ENCODE measurements around the gene EXD3. TPM values are rescaled to one million over a fixed set of nuclear protein-coding genes. Genes with fewer than 3 reads are reported as not detected.

EXD3 gene
- total RNA-seq, 1 experiment from 2014 or later: 15.3 TPM

GRCh38 chr9:137293094-137293481 lies 129.9 kb downstream of the EXD3 start:
- peaks cover 14 to 22% of the 10 kb centered on the region in 2 experiments for H3K4me1 Mint-ChIP-seq
- Histone ChIP-seq H3K18ac (ENCODE audit: insufficient read length, low read depth, low read length) (no peak overlapping the region), H2AK5ac (ENCODE audit: insufficient read length, low read length) (no peak overlapping the region), H2AFZ (ENCODE audit: low read length) (no peak overlapping the region), H2BK15ac (ENCODE audit: low read depth, low read length) (no peak overlapping the region), H3K9ac (ENCODE audit: extremely low read depth, insufficient read length, low read length) (no peak overlapping the region), H3K4me1 (ENCODE audit: insufficient read depth, low read length) (peaks cover 3% of the 10 kb centered on the region; the same call in 1 of the 2 replicates), H4K5ac (ENCODE audit: insufficient read length, low read depth, low read length) (no peak overlapping the region), H3K23ac (ENCODE audit: insufficient read length, low read depth, low read length) (no peak overlapping the region), H3K4ac (ENCODE audit: low read depth, low read length) (no peak overlapping the region), H2BK20ac (ENCODE audit: low read depth, low read length, poor library complexity, severe bottlenecking) (no peak overlapping the region), H4K91ac (ENCODE audit: insufficient read length, low read depth, low read length) (no peak overlapping the region), H4K8ac (replicated peaks; ENCODE audit: insufficient read length, low read depth, low read length) (no peak overlapping the region), H3K27ac (ENCODE audit: insufficient read length, low read depth, low read length) (no peak overlapping the region), H3K9me3 (ENCODE audit: control insufficient read depth, low read depth, low read length) (no peaks in the 10 kb centered on the region), H3T11ph (ENCODE audit: low read length) (no peak overlapping the region), H3K56ac (ENCODE audit: insufficient read length, low read depth, low read length) (no peak overlapping the region), H4K20me1 (ENCODE audit: control insufficient read depth, insufficient read depth, insufficient read length) (no peaks in the 10 kb centered on the region), H3K27me3 (ENCODE audit: insufficient read depth, low read length) (peaks cover 5% of the 10 kb centered on the region; the same call in 1 of the 2 replicates), H2BK120ac (ENCODE audit: low read depth, low read length, poor library complexity, severe bottlenecking) (no peak overlapping the region), H3K4me2 (ENCODE audit: insufficient read depth, insufficient read length, low read length) (no peak overlapping the region), H3K14ac (ENCODE audit: insufficient read depth, low read length) (no peak overlapping the region), H3K79me1 (ENCODE audit: insufficient read depth, low read depth, low read length, poor library complexity, severe bottlenecking) (no peaks in the 10 kb centered on the region), H2BK5ac (ENCODE audit: insufficient read length, low read length) (no peak overlapping the region), H3K23me2 (ENCODE audit: insufficient read length, low read depth, low read length, poor library complexity, severe bottlenecking) (peaks cover 3% of the 10 kb centered on the region), H3K79me2 (ENCODE audit: insufficient read depth, low read length) (no peaks in the 10 kb centered on the region), H2BK12ac (ENCODE audit: insufficient read length, low read depth, low read length) (no peak overlapping the region)
- H3K36me3 Mint-ChIP-seq (ENCODE audit: insufficient read depth in 1 of 3, low read depth in 3 of 3): peaks cover 0 to 4% (median 3%) of the 10 kb centered on the region in 3 experiments; a peak in 3 of 7 replicates
- H3K9me3 Mint-ChIP-seq: peaks cover 3 to 9% of the 10 kb centered on the region in 2 experiments
- DNase-seq: peak; percentile 34
- no CpG with 5 or more reads among the region's 15 CpGs for WGBS (ENCODE audit: extremely low coverage, insufficient read length, low lambda C conversion rate)
- peak overlapping the region in 1 of 2 experiments; percentile 41; a peak in 1 of 5 replicates for H3K4me3 Mint-ChIP-seq
- H3K27ac Mint-ChIP-seq: no peak overlapping the region
- no peak for TF ChIP-seq CTCF (conservative IDR thresholded peaks at IDR 0.05)
- H3K27me3 Mint-ChIP-seq (ENCODE audit: low read depth): peaks cover 37% of the 10 kb centered on the region
